Spinal cord (tissue), 10 donors: ENCODE data around the gene DPH6. TPM values are rescaled to one million over a fixed set of nuclear protein-coding genes. Genes with fewer than 3 reads are reported as not detected.
"Not testable (repeated sequence)": the region's sequence is repeated elsewhere in the genome, so short reads cannot be mapped to it uniquely, and the experiment has no call there.

ENCODE experiments used
- DNase-seq, 6 donors: peaks; one replicate each; pipeline versions ENCODE4 v3.0.0 to v3.0.0-alpha.2; 2013 to 2015; ENCODE audit warnings: low spot score in 6 of 6, low read depth in 4 of 6
- H3K27ac ChIP-seq: one replicate; pipeline ENCODE4 v1.5.1; 2013; ENCODE audit warnings: low read depth, low read length, control low read depth
- H3K27me3 ChIP-seq: one replicate; pipeline ENCODE4 v1.6.1; 2013; ENCODE audit warnings: low read length; ENCODE audit not compliant: control insufficient read depth, insufficient read depth
- H3K36me3 ChIP-seq: one replicate; pipeline ENCODE4 v1.6.1; 2013; ENCODE audit warnings: low read length; ENCODE audit not compliant: control insufficient read depth, insufficient read depth
- H3K4me1 ChIP-seq: one replicate; pipeline ENCODE4 v1.6.1; 2013; ENCODE audit warnings: low read length; ENCODE audit not compliant: control insufficient read depth, insufficient read depth
- H3K4me3 ChIP-seq: one replicate; pipeline ENCODE4 v1.5.1; 2013; ENCODE audit warnings: low read depth, low read length, control low read depth
- H3K9me3 ChIP-seq: one replicate; pipeline ENCODE4 v1.6.1; 2013; ENCODE audit warnings: low read length; ENCODE audit not compliant: control insufficient read depth, insufficient read depth
- WGBS: methylation state at CpG from one replicate; pipeline ENCODE4 v1.1.5; 2013; ENCODE audit warnings: missing lambda C conversion rate; ENCODE audit not compliant: insufficient coverage; 5-methylcytosine and 5-hydroxymethylcytosine counted together
- polyA plus RNA-seq, 2 donors: library from polyadenylated mRNA; unstranded; fragments of 120-200 nt; gene quantifications; one replicate each; pipeline ENCODE4 v1.2.1, GENCODE V29; 2013; ENCODE audit not compliant: insufficient read length in 2 of 2
- total RNA-seq, 2 donors: library from RNA; depleted of rRNA in 1 of 2; stranded (reverse); fragments of 120-200 nt in 1 of 2; fragments of >200 nt in 1 of 2; gene quantifications; one replicate each; pipeline versions ENCODE4 v1.2.3 to v1.2.4, GENCODE V29; 2013 to 2014
- donor health status: healthy.

DPH6 gene
- total and polyA plus RNA-seq, 4 donors: 12.4 to 26.4 (median 17.6) TPM

DNA sequence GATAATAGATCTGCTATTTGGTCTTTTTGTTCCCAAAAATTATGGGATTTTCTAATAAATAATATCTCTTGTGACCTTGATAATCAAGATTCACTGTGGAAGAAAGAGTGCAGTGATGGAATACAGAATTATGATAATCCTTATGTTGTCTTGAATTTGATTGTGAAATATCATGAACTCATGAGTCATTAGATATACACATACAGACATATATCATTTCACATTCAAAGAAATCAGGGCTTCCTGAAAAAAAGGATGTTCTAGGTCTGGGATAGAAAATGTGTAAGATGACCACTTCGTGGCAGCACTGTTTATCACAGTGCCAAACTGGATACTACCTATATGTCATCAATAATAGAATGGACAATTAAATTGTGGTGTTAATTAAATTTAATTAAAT, 97.7 kb downstream of the DPH6 start:
- DNase-seq: no peak
- no peak overlapping the region for H3K27ac ChIP-seq
- H3K9me3 ChIP-seq: no peaks in the 10 kb centered on the region
- WGBS: no CpG with 5 or more reads among the region's 1 CpG
- no peak overlapping the region for H3K4me3 ChIP-seq
- no peaks in the 10 kb centered on the region for H3K4me1 ChIP-seq
- H3K27me3 ChIP-seq: no peaks in the 10 kb centered on the region
- H3K36me3 ChIP-seq: no peaks in the 10 kb centered on the region

- H3K27me3 ChIP-seq: no peaks in the 10 kb centered on the region
- WGBS: 93% methylated on average over 3 of the region's 4 CpGs
Measured at GRCh38 chr15:35445891-35446290, 100.1 kb downstream of the DPH6 start.

GRCh38 chr15:35444557-35445204, 101.3 kb downstream of the DPH6 start:
- no CpG with 5 or more reads among the region's 1 CpG for WGBS
- DNase-seq: peak in 3 of 6 donors; percentile 4 to 49 (median 39)
- Histone ChIP-seq H3K4me3 (no peak overlapping the region), H3K27ac (no peak overlapping the region), H3K4me1 (no peaks in the 10 kb centered on the region), H3K9me3 (no peaks in the 10 kb centered on the region), H3K36me3 (no peaks in the 10 kb centered on the region), H3K27me3 (no peaks in the 10 kb centered on the region)

More at GRCh38 chr15:35445891-35446290, 100.1 kb downstream of the DPH6 start:
- no peak overlapping the region for H3K27ac ChIP-seq
- H3K4me1 ChIP-seq: no peaks in the 10 kb centered on the region
- no peak overlapping the region for H3K4me3 ChIP-seq
- DNase-seq: peak in 1 of 6 donors; percentile 13
- H3K9me3 ChIP-seq: no peaks in the 10 kb centered on the region
- H3K36me3 ChIP-seq: no peaks in the 10 kb centered on the region

DNA sequence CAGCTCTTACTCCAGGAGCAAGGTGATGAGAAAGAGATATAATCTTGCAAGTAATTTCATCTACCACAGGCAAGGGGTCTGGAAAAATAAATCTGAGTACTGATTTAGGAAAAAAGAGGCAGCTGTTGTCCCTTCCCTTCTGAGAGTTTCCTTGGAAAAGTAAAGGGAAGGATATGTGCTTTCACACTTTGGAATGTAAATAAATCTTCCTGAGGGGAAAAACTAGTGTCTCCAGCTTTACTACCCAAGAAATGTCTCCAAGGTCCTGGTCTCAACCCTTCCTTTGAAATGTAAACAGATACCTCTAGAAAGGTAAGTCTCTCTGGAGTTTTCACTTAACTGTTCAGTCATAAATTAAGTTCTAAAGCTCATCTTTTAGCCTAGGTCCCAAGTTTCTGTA, 102.6 kb downstream of the DPH6 start:
- H3K4me3 ChIP-seq: no peak overlapping the region
- H3K27ac ChIP-seq: no peak overlapping the region
- no peaks in the 10 kb centered on the region for H3K9me3 ChIP-seq
- no peaks in the 10 kb centered on the region for H3K36me3 ChIP-seq
- DNase-seq: no peak
- H3K27me3 ChIP-seq: no peaks in the 10 kb centered on the region
- H3K4me1 ChIP-seq: no peaks in the 10 kb centered on the region

DNA sequence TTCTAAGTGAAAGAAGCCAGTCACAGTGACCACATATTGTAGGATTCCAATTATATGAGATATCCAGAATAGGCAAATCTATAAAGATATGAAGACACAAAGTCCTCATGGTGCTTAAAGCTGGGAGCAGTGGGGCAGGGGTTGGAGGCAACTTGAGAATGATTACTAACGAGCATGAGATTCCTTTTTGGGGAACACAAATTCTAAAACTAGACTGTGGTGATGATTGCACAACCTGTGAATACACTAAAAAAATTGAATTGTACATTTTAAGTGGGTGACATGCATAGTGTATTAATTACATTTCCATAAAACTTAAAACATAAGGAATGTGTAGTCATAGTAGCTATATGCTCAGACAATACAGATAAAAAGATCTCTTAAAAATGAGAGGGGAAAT, 103.2 kb downstream of the DPH6 start:
- Histone ChIP-seq H3K27ac (no peak overlapping the region), H3K36me3 (no peaks in the 10 kb centered on the region), H3K9me3 (no peaks in the 10 kb centered on the region), H3K4me3 (no peak overlapping the region), H3K27me3 (no peaks in the 10 kb centered on the region), H3K4me1 (no peaks in the 10 kb centered on the region)
- DNase-seq: no peak
- WGBS: no CpG with 5 or more reads among the region's 1 CpG

- not testable (repeated sequence) for DNase-seq, H3K4me3 ChIP-seq, H3K27me3 ChIP-seq, H3K9me3 ChIP-seq, H3K4me1 ChIP-seq, H3K27ac ChIP-seq, H3K36me3 ChIP-seq
- WGBS: no CpG with 5 or more reads among the region's 4 CpGs
Measured at GRCh38 chr15:35441279-35441678, 104.7 kb downstream of the DPH6 start.

- H3K9me3 ChIP-seq: no peaks in the 10 kb centered on the region
- no peaks in the 10 kb centered on the region for H3K27me3 ChIP-seq
- 54% methylated on average over 2 of the region's 3 CpGs for WGBS
- H3K27ac ChIP-seq: no peak overlapping the region
- H3K4me3 ChIP-seq: no peak overlapping the region
- H3K36me3 ChIP-seq: no peaks in the 10 kb centered on the region
- DNase-seq: no peak
- H3K4me1 ChIP-seq: no peaks in the 10 kb centered on the region
Measured at GRCh38 chr15:35440265-35440664, 105.7 kb downstream of the DPH6 start.

GRCh38 chr15:35439291-35439690, 106.7 kb downstream of the DPH6 start:
- Histone ChIP-seq H3K36me3 (no peaks in the 10 kb centered on the region), H3K4me1 (no peaks in the 10 kb centered on the region), H3K4me3 (no peak overlapping the region), H3K27me3 (no peaks in the 10 kb centered on the region), H3K9me3 (no peaks in the 10 kb centered on the region), H3K27ac (no peak overlapping the region)
- no peak for DNase-seq
- no CpG with 5 or more reads among the region's 2 CpGs for WGBS

GRCh38 chr15:35437157-35437556, 108.8 kb downstream of the DPH6 start:
- H3K4me1 ChIP-seq: no peaks in the 10 kb centered on the region
- no peaks in the 10 kb centered on the region for H3K9me3 ChIP-seq
- 93% methylated on average over 5 of the region's 5 CpGs for WGBS
- H3K4me3 ChIP-seq: no peak overlapping the region
- no peaks in the 10 kb centered on the region for H3K27me3 ChIP-seq
- no peaks in the 10 kb centered on the region for H3K36me3 ChIP-seq
- no peak for DNase-seq
- no peak overlapping the region for H3K27ac ChIP-seq

GRCh38 chr15:35436422-35436821, 109.5 kb downstream of the DPH6 start:
- Histone ChIP-seq H3K4me3 (no peak overlapping the region), H3K9me3 (no peaks in the 10 kb centered on the region), H3K27ac (no peak overlapping the region), H3K4me1 (no peaks in the 10 kb centered on the region), H3K36me3 (no peaks in the 10 kb centered on the region), H3K27me3 (no peaks in the 10 kb centered on the region)
- DNase-seq: no peak
- WGBS: no CpG with 5 or more reads among the region's 4 CpGs
